Measurements from ENCODE around the gene PADI1.

PADI1 gene, protein sequence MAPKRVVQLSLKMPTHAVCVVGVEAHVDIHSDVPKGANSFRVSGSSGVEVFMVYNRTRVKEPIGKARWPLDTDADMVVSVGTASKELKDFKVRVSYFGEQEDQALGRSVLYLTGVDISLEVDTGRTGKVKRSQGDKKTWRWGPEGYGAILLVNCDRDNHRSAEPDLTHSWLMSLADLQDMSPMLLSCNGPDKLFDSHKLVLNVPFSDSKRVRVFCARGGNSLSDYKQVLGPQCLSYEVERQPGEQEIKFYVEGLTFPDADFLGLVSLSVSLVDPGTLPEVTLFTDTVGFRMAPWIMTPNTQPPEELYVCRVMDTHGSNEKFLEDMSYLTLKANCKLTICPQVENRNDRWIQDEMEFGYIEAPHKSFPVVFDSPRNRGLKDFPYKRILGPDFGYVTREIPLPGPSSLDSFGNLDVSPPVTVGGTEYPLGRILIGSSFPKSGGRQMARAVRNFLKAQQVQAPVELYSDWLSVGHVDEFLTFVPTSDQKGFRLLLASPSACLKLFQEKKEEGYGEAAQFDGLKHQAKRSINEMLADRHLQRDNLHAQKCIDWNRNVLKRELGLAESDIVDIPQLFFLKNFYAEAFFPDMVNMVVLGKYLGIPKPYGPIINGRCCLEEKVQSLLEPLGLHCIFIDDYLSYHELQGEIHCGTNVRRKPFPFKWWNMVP

DNA sequence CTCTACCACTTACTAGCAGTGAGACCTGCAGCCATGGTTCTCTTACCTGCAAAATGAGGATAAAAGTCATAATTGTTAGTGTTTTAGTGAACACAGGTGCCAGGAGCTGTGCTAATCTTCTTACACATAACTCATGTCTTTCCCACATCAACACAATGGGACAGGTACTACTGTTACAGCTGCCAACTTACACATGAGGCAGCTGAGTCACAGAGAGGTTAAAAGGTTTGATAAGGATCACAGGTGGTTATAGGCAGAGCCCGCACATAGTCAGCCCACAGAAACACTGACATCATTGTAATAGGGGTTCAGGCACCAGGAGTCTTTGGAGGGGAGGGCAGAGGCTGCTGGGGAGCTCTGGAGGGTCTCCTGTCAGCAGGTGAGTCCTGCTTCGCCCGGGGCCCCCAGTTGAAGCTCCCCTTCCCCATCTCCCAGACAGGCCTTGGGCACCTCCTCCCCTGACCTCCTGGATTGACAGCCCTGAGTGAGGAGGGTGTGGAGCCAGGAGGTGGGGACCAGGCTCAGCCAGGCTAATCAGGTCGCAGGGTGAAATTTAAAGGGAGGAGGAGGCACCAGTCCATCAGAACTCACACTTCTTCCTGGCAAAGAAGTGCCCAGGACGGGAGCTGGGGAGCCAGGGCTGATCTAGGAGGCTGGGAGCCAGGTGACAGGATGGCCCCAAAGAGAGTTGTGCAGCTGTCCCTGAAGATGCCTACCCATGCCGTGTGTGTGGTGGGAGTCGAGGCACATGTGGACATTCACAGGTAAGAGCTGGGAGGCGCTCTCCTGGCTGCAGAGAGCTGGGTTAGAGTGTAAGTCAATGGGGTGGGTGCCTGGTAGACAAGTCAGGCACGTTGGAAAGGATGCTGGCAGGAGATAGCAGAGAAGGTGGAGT is at the start of gene PADI1:
Gene PADI1, plus strand, starts transcription at position 583 of the 895 bp plus-strand sequence. Its CDS starts 90 bp downstream, at position 673.
- no peak for FAIRE-seq

DNA sequence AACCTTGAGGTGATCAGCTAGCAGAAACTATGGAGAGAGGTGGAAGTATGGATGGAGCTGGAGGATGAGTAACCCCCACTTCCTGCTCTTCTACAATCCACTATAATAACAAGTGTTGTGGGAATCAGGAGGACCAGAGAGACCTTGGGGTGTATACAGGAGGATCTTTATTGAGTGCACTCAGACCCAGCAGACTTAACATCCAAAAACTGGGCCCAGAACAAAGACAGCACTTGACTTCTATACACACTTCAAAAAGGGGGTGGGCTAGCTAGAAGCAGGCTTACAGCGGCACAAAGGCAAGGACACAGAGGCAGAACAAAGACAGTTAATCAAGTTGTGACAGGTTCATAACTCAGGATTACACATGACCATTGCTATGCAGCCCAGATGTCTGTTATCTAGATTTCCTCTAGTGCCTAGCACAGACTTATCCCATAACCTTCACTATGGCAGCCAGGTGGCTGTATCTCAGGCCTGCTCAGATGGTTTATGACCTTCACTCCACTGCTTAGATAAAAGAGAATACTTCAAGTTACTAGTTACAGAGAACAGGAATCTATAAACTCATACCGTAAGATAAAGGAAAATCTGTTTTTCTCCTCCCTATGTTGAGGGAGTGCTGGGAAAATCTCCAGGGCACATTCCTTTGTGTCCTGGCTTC is 49.5 kb upstream of the PADI1 start:
- no peak for FAIRE-seq

DNA sequence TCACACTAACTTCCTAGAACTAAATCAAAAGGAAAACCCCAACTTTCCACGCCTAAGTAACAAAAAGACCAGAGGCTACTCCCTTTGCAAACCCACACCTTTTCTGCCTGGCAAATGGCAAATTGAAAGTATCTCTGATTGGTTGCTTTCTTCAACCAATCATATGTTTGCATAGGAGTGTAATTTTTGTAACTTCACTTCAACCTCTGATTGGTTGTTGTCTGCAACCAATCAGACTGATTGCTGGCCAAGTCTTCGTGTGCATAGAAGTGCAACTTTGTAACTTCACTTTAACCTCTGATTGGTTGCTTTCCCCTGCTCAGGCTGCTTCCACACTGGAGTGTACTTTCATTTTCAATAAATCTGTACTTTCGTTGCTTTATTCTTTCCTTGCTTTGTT is 48.8 kb upstream of the PADI1 start:
- no peak for FAIRE-seq

DNA sequence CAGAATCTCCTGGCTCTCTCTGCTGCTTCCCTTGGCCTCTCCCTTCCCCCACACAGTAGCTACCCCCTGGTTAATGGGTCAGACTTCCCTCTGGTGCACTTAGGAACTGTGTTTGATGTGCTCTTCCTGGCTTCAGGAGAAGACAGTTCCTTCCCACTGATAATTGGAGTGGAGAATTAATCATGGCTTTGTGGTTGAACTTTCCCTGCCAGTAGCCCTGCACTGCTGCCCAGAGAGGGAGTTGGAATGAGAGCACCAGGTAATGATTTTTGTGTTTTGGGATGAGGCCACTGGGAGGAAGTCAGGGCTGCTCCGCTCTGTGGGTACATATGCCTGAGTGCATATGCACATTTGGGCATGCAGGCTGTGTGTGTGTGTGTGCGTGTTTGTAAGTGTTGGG is 46.0 kb upstream of the PADI1 start:
- FAIRE-seq, result no peak

DNA sequence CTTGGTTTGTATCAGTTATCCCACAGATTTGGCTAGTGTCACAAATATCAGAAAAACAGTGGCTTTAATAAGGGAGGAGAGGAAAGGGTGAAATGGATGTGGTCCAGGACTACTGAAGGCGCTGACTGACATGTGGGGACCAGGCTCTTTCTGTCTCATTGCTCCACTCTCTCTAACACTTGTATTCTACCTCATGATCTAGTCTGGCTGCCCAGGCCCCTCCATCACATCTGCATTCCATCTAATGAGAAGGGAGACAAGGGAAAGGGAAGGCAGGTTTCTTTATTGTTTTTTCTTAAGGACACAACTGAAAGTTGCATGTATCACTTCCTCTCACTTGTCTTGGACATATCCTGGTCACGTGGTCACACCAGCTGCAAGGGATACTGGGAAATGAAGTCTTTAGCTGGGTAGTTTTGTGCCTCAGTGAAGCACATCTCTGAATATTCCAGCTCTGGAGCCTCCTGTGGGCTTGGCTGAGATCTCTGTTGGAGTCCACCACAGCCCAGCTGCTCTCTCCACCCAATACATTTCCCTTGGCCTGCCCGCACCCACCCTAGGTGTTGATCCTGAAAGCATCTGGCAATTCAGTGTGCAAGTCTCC is 43.7 kb upstream of the PADI1 start:
- no peak for FAIRE-seq

DNA sequence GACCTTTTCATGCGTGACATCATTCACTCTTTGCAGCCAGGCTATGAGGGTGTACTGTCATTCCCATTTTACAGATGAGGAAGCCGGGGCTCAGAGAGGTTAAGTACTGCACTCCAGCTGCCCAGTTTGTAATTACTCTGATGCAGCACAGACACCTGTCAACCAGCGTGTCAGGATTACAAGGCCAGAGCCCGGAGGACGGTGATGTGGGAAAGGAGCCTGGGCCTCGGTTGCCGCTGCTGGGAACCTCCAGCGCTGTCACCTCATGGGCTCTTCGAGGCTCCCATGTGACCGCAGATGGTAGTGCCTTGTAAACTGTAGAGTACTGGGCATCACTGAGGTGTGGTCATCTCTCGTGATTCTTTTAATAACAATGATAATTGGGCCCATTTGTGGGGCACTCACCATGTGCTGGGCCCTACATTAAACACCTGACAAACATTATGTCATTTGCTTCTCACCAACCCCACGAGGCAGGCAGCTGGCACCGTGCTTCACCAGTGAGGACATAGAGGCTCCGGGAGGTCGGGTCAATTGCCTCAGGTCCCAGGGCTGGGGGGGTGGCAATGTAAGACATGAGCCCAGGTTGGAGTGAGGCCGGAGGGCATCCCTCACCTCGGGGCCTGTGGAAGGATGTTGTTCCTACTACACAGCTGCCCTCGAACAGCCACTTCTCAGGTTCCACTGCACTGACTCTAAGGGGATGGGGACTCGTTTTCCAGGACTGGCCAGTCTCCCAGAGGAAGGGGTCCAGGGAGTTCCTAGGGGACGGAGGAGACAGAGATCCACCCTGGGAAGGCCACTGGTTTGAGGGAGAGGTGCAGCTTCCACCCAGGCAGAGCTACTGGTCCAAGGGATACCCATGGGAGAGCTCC is 42.8 kb upstream of the PADI1 start:
- no peak for FAIRE-seq

DNA sequence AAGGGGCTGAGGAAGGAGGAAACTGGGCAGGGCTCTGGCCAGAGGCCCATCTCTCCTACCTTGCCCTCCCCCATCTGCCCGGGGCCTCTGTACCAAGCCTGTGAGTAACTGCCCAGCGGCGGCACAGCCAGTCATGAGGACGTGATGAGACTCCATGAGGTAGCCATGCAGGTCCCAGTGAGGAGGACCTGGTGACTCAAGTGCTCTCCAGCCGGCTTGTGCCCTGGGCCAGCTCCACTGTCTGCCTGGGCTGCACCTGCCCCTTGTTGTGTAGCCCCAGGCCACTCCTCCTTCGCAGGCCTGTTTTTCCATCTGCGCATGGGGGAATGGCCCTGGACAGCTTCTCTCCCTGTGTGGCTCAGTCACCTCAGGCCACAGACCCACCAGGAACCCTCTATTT is 42.0 kb upstream of the PADI1 start:
- no peak for FAIRE-seq

DNA sequence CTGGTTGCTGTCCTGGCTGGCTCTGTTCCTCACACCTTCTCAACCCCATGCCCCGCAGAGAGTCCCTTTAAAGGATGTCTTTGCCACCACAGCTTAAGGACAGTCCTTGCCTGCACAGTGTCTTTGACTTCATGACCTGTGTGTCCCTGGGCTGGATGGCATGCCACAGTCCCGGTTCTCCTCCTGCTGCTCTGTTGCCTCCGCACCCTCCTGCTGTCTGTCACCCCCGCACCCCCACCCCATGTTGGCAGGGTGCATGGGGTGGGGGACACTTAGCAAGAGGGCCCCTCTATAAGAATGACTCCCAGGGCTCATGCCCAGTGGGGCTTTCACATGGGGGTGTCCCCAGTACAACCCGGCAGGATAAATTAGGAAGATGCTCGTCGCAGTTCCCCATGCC is 41.6 kb upstream of the PADI1 start:
- FAIRE-seq, result no peak

DNA sequence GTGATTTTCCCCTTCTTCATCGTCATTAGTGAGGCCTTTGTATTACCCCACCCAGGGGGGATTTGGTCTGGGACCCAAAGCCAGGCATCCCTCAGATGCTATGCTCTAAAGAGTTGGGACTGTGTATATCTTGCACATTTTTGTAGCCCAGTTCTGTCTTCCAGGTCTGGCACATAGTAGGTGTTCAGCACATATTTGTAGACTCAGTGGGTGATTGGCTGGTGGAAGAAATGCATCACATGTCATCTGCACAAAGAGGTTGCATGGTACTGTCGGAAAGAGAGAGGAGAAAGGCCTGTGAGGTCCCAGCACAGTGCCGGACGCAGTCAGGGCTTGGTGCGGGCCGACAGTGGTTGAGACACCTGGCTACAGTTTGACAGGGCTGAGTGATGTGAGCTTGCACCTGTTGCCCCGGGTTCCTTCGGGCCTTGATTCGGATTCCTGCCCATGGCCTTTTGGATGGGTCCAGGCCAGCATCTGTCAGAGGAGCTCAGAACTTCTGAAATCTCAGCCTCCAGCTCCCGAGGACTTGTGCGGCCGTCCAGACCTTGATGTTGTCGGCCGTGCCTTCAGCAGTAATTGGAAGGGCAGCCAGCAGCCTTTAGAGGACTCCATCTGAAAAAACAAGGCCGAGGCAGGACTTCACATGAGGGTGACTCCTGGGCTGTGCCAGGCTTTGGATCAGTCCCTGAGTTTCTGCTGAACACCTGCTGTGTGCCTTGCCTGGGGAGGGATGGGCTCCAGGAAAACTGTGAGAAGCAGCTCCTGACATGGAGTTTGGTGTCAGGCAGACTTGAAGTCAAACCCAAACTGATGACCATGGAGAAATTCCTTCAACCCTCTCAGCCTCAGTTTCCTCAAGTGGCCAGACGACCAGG is 40.9 kb upstream of the PADI1 start:
- FAIRE-seq, result no peak

DNA sequence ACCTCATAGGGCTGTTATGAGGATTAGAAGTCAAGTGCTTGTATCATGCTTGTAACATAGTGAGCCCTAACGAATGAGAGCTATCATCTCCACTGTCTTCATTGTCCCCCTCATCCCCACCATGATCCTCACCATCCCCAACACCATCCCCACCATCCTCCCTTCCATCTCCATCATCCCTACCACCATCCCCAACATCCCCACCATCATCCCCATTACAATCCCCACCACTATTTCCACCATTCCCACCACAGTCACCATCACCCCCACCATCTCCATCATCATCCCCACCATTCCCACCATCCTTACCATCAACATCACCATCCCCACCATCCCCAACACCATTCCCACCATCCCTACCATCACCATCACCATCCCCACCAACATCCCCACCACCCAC is 39.1 kb upstream of the PADI1 start:
- no peak for FAIRE-seq

DNA sequence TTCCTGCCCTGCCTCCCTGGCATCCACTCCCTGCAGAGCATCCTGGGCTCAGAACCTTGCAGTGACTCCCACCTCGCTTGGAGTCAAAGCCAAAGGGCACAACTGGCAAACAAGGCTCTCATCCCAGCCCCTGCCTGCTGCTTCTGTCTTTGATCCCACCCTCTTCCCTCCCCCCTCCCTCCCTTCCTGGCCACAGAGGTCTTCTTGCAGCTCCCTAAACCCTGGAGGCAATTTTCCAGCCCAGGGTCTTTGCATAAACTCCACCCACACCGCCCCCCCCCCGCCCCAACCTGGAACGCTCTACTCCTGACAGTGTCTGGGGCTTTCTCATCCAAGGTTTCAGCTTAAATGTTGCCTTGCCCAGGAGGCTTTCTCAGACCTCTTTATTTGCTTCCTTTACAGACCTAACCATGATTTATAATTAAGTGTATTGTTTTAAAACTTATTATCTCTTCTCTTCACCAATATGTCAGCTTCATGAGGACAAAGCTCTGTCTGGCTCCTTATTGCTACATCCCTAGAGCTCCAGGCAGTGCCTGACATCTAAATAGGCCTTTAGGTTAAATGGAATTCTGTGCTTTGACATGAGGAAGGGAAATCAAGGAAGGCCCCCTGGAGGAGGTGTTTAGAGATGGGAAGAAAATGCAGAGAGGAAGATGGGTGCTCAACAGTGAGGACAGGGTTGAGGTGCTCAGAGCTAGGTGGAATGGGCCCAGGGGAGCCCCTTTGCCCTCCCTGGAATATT is 37.7 kb upstream of the PADI1 start:
- FAIRE-seq, result no peak

DNA sequence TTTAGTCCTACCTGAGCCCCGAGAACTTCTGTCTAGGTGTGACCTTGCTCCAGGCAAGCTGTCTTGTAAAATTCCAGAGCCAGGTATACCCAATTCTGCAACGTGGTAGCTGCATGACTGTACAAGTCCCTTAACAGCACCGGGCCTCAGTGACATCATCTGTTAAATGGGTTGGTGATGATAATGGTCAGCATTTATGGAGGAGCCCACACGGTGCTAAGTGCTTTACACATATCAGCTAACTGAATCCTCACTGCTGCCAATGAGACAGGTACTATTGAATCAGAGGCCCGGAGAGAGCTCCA is 37.2 kb upstream of the PADI1 start:
- no peak for FAIRE-seq

DNA sequence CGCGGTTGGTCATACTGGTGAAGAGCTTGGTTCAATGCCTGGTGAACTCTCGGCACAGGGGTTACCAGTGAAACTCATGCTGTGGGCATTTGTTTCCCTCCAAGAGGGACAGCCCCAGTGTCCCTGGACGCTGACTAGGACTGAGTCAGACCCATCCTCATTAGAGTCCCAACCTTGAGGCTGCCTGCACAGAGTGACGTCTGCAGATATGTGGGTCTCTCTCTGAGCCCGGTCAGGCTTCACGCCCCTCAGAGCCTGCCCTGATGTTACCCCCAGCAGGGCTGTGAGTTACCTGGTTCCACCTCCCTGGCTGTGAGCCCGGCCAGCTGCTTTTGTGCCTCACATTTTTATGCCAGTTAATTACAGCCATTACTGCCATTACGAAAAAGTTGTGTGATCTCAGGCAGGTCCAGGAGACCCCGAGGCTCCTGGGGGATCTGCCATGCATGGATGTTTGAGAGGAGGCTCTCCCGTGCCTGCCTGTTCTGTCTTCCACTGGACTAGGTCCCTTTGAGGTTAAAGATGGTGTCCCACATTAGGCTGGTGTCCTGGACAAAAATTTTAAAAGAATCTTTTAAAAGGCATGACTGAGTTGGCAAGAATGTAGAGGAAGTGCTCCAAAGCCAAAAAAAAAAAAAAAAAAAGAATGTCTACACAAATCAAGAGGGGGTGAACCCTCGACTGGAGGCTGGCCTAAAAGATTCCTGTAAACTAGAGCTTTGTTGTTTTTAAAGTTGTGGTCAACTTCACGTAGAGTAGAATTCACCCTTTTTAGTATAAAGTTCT is 36.6 kb upstream of the PADI1 start:
- FAIRE-seq, result no peak

DNA sequence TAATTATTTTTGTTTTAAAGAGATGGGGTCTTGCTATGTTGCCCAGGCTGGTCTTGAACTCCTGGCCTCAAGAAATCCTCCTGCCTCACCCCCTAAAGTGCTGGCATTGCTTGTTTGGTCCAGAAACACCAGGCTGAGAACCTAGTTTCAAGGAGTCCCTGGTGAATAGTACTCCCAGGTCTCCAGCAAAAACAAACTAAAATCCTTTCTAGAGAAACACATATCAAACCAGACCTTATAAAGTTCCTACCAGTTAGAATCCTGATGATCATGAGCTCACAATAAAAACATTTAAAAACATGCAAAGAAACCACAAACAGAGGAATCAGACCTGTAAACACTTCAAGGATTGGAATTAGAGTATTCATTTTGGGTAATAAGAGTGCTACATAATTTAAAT is 34.4 kb upstream of the PADI1 start:
- no peak for FAIRE-seq

DNA sequence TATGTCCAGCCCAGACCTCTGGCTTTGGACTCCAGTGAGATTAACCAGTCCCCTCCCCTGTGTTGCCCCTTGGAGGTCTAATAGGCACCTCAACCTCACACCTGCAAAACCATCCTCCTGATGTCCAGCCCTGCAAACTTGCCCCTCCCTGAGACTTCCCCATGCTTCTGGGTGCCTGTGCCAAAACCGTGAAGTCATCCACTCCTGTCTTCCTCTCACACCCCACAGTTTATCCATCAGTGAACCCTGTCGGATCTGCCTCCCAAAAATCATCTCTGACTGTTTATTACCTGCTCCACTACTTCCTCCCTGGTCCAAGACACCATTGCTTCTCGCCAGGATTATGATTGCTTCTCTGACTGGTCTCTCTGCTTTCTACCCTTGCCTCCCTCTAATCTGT is 31.7 kb upstream of the PADI1 start:
- FAIRE-seq, result no peak

DNA sequence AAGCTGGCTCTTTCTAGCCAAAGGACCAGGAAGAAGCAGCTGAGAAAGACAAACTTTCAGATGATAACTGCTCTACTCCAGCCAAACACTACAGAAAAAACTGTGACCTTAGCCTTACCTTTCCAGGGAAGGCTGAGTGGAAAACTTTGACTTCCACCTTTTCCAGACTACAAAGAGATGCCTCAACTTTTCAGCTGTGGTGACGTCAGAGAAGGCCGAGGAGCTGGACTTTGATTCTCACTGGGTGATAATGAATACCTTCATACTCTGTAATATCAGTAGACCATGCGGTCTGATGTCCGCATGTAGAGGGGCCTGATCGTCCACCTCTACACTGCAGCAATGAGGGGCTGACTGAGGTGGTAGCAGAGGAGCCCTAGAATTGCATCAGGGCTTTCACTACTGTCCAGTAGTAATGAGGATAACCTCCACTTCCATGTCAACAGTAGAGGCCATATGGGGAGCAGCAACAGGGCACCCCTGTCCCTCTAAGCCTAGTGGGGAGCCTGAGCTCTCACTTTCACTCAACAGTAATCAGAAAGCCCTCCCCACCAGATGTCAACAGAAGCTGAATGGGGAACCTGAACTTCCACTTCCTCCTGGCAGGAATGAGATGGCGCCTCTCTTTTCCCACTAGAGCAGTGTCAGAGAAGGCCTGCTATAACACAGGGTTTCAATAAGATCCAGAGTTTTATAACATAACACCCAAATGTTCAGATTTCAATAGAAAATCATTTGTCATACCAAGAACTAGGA is 28.4 kb upstream of the PADI1 start:
- no peak for FAIRE-seq

DNA sequence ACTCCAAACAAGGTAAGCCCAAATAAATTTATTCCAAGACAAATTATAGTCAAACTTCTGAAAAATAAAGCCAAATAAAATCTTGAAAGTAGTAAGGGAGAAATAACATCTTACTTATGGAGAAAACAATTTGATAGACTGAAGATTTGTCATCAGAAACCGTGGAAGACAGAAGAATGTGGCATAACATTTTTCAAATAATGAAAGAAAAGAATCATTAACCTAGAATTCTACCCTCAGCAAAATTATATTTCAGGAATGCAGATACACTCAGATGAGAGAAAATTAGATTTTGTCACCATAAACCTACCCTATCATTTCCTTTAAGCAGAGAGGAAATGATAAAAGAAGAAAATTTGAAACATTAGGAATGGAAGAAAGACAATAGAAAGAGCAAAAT is 27.3 kb upstream of the PADI1 start:
- FAIRE-seq, result no peak

DNA sequence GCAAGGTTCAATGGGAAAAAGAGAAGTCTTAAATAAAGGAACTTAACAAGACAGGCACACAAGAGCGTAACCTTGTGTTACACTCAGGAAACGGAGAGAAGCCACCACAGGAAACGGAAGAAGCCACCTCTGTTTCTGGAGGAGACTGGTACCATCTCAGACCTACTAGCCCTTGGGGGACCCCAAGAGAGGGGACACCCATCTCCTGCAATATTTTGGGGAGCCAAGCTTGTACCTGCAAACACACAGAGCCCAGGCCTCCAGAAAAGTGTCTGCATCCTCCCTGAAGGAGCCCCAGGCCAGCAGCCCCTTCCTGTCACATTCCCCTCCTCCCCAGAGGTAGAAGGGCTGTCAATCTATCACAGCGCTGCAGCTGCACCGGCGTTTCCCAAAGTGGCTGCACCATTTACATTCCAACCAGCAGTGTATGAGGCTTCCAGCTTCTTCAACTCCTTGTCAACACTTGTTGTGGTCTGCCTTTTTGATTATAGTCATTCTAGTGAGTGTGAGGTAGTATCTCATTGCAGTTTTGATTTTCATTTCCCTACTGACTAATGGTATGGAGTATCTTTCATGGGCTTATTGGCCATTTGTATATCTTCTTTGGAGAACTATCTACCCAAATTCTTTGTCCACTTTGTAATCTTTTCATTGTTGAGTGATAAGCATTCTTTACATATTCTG is 23.0 kb upstream of the PADI1 start:
- FAIRE-seq, result no peak
